Naive B cell (primary cell): ENCODE data around the gene MLKL. TPM values are rescaled to one million over a fixed set of nuclear protein-coding genes. Genes with fewer than 3 reads are reported as not detected.

Experiments
- ATAC-seq, 2 donors: fragments of 150-1000 bp; cut with Tn5 transposase; 2 replicates each; pipeline ENCODE4 v1.10.0; 2021; ENCODE audit warnings: low read depth in 2 of 2, mild to moderate bottlenecking in 2 of 2, moderate library complexity in 2 of 2
- DNase-seq: peaks from one replicate; pipeline ENCODE4 v3.0.0; 2022
- H3K27ac Mint-ChIP-seq, 6 donors: one replicate each; pipeline ENCODE4 v1.8.0; 2020 to 2022; ENCODE audit warnings: mild to moderate bottlenecking in 6 of 6, mixed read lengths in 6 of 6, moderate library complexity in 5 of 6, inconsistent platforms in 2 of 6
- H3K27me3 Mint-ChIP-seq, 3 donors: one replicate each; pipeline ENCODE4 v1.8.0; 2021 to 2022; ENCODE audit warnings: mixed read lengths in 3 of 3, mild to moderate bottlenecking in 1 of 3
- H3K36me3 Mint-ChIP-seq, 2 donors: one replicate each; pipeline ENCODE4 v1.8.0; 2020 to 2022; ENCODE audit warnings: mixed read lengths in 2 of 2, inconsistent platforms in 1 of 2, mild to moderate bottlenecking in 1 of 2
- H3K4me1 Mint-ChIP-seq, 3 donors: one replicate each; pipeline ENCODE4 v1.8.0; 2020 to 2022; ENCODE audit warnings: mixed read lengths in 3 of 3, inconsistent platforms in 1 of 3, mild to moderate bottlenecking in 1 of 3, moderate library complexity in 1 of 3
- H3K4me3 Mint-ChIP-seq, 8 donors: one replicate each; pipeline ENCODE4 v1.8.0; 2020 to 2022; ENCODE audit warnings: mild to moderate bottlenecking in 8 of 8, mixed read lengths in 8 of 8, moderate library complexity in 8 of 8, inconsistent platforms in 2 of 8
- H3K9me3 Mint-ChIP-seq, 7 donors: one replicate each; pipeline ENCODE4 v1.8.0; 2020 to 2022; ENCODE audit warnings: mixed read lengths in 7 of 7, mild to moderate bottlenecking in 5 of 7, inconsistent platforms in 2 of 7, moderate library complexity in 1 of 7
- polyA plus RNA-seq, 6 donors: library from polyadenylated mRNA; unstranded; fragments of 300-500 nt; fragmentation: Illumina TruSeq; gene quantifications; one replicate each; pipeline ENCODE4 v1.2.3, GENCODE V29; 2021; ENCODE audit warnings: low read depth in 6 of 6

MLKL gene
- polyA plus RNA-seq, 6 donors from 2014 or later: 1.7 to 7.6 (median 3.8) TPM

- no peaks in the 10 kb centered on the region for H3K9me3 Mint-ChIP-seq
- H3K4me3 Mint-ChIP-seq: no peak overlapping the region
- no peak for ATAC-seq
- no peak for DNase-seq
- H3K4me1 Mint-ChIP-seq: no peaks in the 10 kb centered on the region
- no peak overlapping the region for H3K27ac Mint-ChIP-seq
- no peaks in the 10 kb centered on the region for H3K27me3 Mint-ChIP-seq
- no peaks in the 10 kb centered on the region for H3K36me3 Mint-ChIP-seq
Observed at GRCh38 chr16:74738816-74739215, 38.2 kb upstream of the MLKL start.

GRCh38 chr16:74738113-74738541 lies 37.5 kb upstream of the MLKL start:
- ATAC-seq (no peak), DNase-seq (no peak)
- Mint-ChIP-seq H3K9me3 (no peaks in the 10 kb centered on the region), H3K27me3 (no peaks in the 10 kb centered on the region), H3K4me1 (no peaks in the 10 kb centered on the region), H3K36me3 (no peaks in the 10 kb centered on the region), H3K4me3 (no peak overlapping the region), H3K27ac (peak overlapping the region in 1 of 6 donors; percentile 75)

DNA sequence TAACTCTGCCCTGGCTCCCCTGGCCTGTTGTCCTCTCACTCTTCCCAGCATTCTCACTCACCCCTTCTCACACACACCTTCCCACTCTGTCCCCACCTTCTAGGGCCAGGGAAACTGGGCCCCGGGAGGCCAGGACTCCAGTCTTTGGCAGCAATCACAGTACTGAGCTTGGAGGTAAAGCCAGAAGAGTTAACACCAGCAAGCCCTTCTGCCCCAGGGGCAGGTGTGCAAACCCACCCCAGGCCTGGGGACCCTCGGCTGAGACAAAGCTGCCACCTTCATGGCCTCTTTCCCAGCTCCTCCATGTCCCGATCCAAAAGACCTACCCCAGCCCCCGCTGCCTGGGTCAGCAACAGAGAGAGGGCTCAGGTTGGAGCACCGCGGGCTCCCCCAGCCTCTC lies 36.9 kb upstream of the MLKL start:
- no peaks in the 10 kb centered on the region for H3K36me3 Mint-ChIP-seq
- no peaks in the 10 kb centered on the region for H3K27me3 Mint-ChIP-seq
- H3K4me1 Mint-ChIP-seq: no peaks in the 10 kb centered on the region
- H3K27ac Mint-ChIP-seq: no peak overlapping the region
- peak overlapping the region in 1 of 8 donors; percentile 74 for H3K4me3 Mint-ChIP-seq
- no peaks in the 10 kb centered on the region for H3K9me3 Mint-ChIP-seq
- DNase-seq (no peak), ATAC-seq (no peak)

- ATAC-seq (no peak), DNase-seq (no peak)
- Mint-ChIP-seq H3K36me3 (no peaks in the 10 kb centered on the region), H3K9me3 (no peaks in the 10 kb centered on the region), H3K27me3 (no peaks in the 10 kb centered on the region), H3K4me1 (no peaks in the 10 kb centered on the region), H3K4me3 (no peak overlapping the region), H3K27ac (peak overlapping the region in 1 of 6 donors; percentile 44)
Observed at GRCh38 chr16:74736531-74737157, 36.0 kb upstream of the MLKL start.

GRCh38 chr16:74735554-74735953 lies 34.9 kb upstream of the MLKL start:
- Mint-ChIP-seq H3K27me3 (no peaks in the 10 kb centered on the region), H3K4me1 (no peaks in the 10 kb centered on the region), H3K9me3 (peaks cover 0 to 2% (median 0%) of the 10 kb centered on the region in 7 donors), H3K36me3 (no peaks in the 10 kb centered on the region), H3K4me3 (no peak overlapping the region), H3K27ac (no peak overlapping the region)
- DNase-seq (no peak), ATAC-seq (no peak)

DNA sequence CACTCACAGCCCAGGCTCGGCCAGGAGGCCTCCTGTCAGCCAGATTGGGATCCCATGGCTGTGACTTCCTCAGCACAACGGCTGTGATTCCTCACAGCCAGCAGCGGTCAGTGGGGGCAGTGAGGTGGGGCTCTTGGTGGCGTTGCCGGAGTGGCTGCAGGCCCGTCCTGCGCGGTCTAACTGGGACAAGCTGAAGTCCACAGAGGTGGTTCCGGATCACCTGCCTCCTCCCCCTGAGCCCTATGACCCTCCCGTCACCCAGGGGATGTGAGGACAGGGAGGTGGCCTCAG lies 34.4 kb upstream of the MLKL start:
- Mint-ChIP-seq H3K4me3 (no peak overlapping the region), H3K27ac (no peak overlapping the region), H3K36me3 (no peaks in the 10 kb centered on the region), H3K4me1 (no peaks in the 10 kb centered on the region), H3K9me3 (peaks cover 0 to 2% (median 0%) of the 10 kb centered on the region in 7 donors), H3K27me3 (no peaks in the 10 kb centered on the region)
- ATAC-seq (no peak), DNase-seq (no peak)

DNA sequence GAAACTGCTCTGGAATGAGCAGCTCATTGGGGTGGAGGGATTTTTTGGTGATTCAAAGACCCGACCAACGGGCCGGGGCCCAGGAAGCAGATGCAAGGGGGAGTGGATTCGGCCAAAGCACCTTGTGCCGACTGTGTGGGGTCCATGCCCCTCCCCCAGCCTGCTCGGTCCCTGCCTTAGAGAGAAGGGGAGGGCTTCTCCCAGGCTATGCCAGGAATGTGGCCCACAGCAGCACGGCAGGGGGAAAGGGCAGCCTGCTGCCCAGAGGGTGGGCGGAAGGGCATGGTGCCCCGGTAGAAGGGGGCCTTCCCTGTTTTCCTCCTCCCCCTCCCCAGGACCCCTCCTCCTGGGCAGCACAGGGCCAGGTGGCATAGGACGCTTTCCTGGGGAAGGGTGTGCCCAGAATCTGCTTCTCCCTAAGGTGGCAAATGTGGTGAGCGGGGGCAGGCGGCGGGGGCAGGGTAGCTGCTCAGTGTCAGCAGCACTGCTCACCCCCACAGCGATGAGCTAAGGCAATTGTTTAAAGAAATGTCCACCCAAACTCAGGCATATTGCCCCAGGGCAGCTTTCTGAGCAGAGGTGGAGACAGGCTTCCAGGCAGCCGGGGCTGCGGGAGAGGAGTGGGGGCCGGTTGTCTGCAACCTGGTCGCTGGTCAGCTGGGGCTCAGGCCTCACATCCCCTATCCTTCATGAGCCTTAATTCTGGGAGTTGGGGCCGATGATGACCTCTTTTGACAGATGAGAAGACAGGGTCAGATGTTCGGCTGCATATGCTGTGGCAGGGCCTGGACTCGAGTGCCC lies 33.9 kb upstream of the MLKL start:
- no peaks in the 10 kb centered on the region for H3K27me3 Mint-ChIP-seq
- H3K27ac Mint-ChIP-seq: no peak overlapping the region
- H3K36me3 Mint-ChIP-seq: no peaks in the 10 kb centered on the region
- peaks cover 0 to 2% (median 0%) of the 10 kb centered on the region in 7 donors for H3K9me3 Mint-ChIP-seq
- no peak for DNase-seq
- ATAC-seq: no peak
- H3K4me1 Mint-ChIP-seq: no peaks in the 10 kb centered on the region
- no peak overlapping the region for H3K4me3 Mint-ChIP-seq

GRCh38 chr16:74732707-74733350 lies 32.2 kb upstream of the MLKL start:
- DNase-seq: no peak
- Mint-ChIP-seq H3K27me3 (no peaks in the 10 kb centered on the region), H3K27ac (no peak overlapping the region), H3K4me3 (no peak overlapping the region), H3K9me3 (peaks cover 0 to 2% (median 0%) of the 10 kb centered on the region in 7 donors), H3K4me1 (no peaks in the 10 kb centered on the region), H3K36me3 (no peaks in the 10 kb centered on the region)
- no peak for ATAC-seq

- ATAC-seq (no peak), DNase-seq (no peak)
- H3K4me3 Mint-ChIP-seq: no peak overlapping the region
- H3K27me3 Mint-ChIP-seq: no peaks in the 10 kb centered on the region
- peaks cover 2 to 8% (median 6%) of the 10 kb centered on the region in 7 donors for H3K9me3 Mint-ChIP-seq
- H3K36me3 Mint-ChIP-seq: peaks cover 0 to 7% of the 10 kb centered on the region in 2 donors
- no peaks in the 10 kb centered on the region for H3K4me1 Mint-ChIP-seq
- H3K27ac Mint-ChIP-seq: no peak overlapping the region
Observed at GRCh38 chr16:74731853-74732477, 31.3 kb upstream of the MLKL start.

- Mint-ChIP-seq H3K27ac (no peak overlapping the region), H3K27me3 (no peaks in the 10 kb centered on the region), H3K4me1 (no peaks in the 10 kb centered on the region), H3K9me3 (peaks cover 4 to 19% (median 14%) of the 10 kb centered on the region in 7 donors), H3K36me3 (peaks cover 0 to 19% of the 10 kb centered on the region in 2 donors), H3K4me3 (peak overlapping the region in 1 of 8 donors; percentile 40)
- DNase-seq (no peak), ATAC-seq (no peak)
Observed at GRCh38 chr16:74729783-74730683, 29.4 kb upstream of the MLKL start.

- peaks cover 0 to 19% of the 10 kb centered on the region in 2 donors for H3K36me3 Mint-ChIP-seq
- ATAC-seq (no peak), DNase-seq (no peak)
- H3K27me3 Mint-ChIP-seq: peaks cover 0 to 7% (median 5%) of the 10 kb centered on the region in 3 donors
- H3K4me3 Mint-ChIP-seq: no peak overlapping the region
- peaks cover 4 to 19% (median 14%) of the 10 kb centered on the region in 7 donors for H3K9me3 Mint-ChIP-seq
- H3K4me1 Mint-ChIP-seq: no peaks in the 10 kb centered on the region
- no peak overlapping the region for H3K27ac Mint-ChIP-seq
Observed at GRCh38 chr16:74727903-74728302, 27.2 kb upstream of the MLKL start.

DNA sequence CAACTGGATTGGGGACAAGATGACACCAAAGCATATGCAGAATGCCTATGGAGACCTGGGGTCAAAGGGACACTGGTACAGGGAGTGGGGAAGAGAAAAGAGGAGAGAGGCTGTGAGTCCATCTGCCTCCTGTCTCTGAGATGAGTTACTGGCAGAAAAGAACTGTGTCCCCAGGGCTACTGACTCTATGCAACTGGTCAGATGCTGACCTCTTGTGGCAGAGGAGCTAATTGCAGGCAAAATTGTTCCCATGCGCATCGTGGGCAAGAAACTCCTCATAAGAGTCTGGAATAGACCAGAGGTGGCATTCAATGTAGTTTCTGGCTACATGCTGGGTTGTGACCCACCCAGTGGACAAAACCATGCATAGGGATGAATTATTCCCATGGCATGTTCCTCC lies 26.1 kb upstream of the MLKL start:
- H3K9me3 Mint-ChIP-seq: peaks cover 4 to 19% (median 14%) of the 10 kb centered on the region in 7 donors
- no peak overlapping the region for H3K4me3 Mint-ChIP-seq
- peaks cover 0 to 8% (median 5%) of the 10 kb centered on the region in 3 donors for H3K27me3 Mint-ChIP-seq
- DNase-seq: no peak
- no peaks in the 10 kb centered on the region for H3K4me1 Mint-ChIP-seq
- peaks cover 0 to 19% of the 10 kb centered on the region in 2 donors for H3K36me3 Mint-ChIP-seq
- peak overlapping the region in 1 of 6 donors; percentile 17 for H3K27ac Mint-ChIP-seq
- no peak for ATAC-seq
